Skeletal muscle tissue (tissue), 4 donors: ENCODE results near the gene CDH18. TPM values are rescaled to one million over a fixed set of nuclear protein-coding genes. Genes with fewer than 3 reads are reported as not detected.

ENCODE experiments used
- H3K27ac ChIP-seq: one replicate; pipeline ENCODE4 v1.7.0; 2013; ENCODE audit warnings: mild to moderate bottlenecking, low read depth, low read length, inconsistent platforms
- H3K27me3 ChIP-seq, 3 donors: one replicate each; pipeline ENCODE4 v1.7.0; 2013; ENCODE audit warnings: low read length in 3 of 3; ENCODE audit not compliant: control insufficient read depth in 3 of 3, insufficient read depth in 3 of 3
- H3K36me3 ChIP-seq, 3 donors: one replicate each; pipeline ENCODE4 v1.7.0; 2013; ENCODE audit warnings: low read length in 3 of 3; ENCODE audit not compliant: control insufficient read depth in 3 of 3, insufficient read depth in 3 of 3
- H3K4me1 ChIP-seq, 3 donors: one replicate each; pipeline ENCODE4 v1.7.0; 2013; ENCODE audit warnings: low read length in 3 of 3, mild to moderate bottlenecking in 3 of 3; ENCODE audit not compliant: control insufficient read depth in 3 of 3, insufficient read depth in 3 of 3
- H3K4me3 ChIP-seq, 3 donors: one replicate each; pipeline ENCODE4 v1.7.0; 2013; ENCODE audit warnings: low read length in 3 of 3
- H3K9ac ChIP-seq, 3 donors: one replicate each; pipeline ENCODE4 v1.7.0; 2013; ENCODE audit warnings: low read length in 3 of 3, mild to moderate bottlenecking in 3 of 3, moderate library complexity in 2 of 3, low read depth in 1 of 3
- H3K9me3 ChIP-seq, 3 donors: one replicate each; pipeline ENCODE4 v1.7.0; 2013; ENCODE audit warnings: low read length in 3 of 3; ENCODE audit not compliant: control insufficient read depth in 3 of 3
- total RNA-seq: library from RNA; depleted of rRNA; stranded (reverse); fragments of >200 nt; gene quantifications from one replicate; pipeline ENCODE4 v1.2.3, GENCODE V29; 2014
- donor health status: Osteomylitis.

CDH18 gene
- total RNA-seq, 1 donor from 2014 or later: 12.0 TPM

- Histone ChIP-seq H3K36me3 (no peaks in the 10 kb centered on the region), H3K27me3 (no peaks in the 10 kb centered on the region), H3K4me1 (no peaks in the 10 kb centered on the region), H3K9ac (no peak overlapping the region), H3K27ac (no peak overlapping the region), H3K4me3 (no peak overlapping the region), H3K9me3 (no peaks in the 10 kb centered on the region)
These were observed 278.6 kb downstream of the CDH18 start for GRCh38 chr5:19709403-19709802.

- H3K27me3 ChIP-seq: no peaks in the 10 kb centered on the region
- no peak overlapping the region for H3K9ac ChIP-seq
- H3K36me3 ChIP-seq: no peaks in the 10 kb centered on the region
- no peak overlapping the region for H3K27ac ChIP-seq
- no peaks in the 10 kb centered on the region for H3K9me3 ChIP-seq
- H3K4me3 ChIP-seq: no peak overlapping the region
- H3K4me1 ChIP-seq: no peaks in the 10 kb centered on the region
These were observed 281.2 kb downstream of the CDH18 start for GRCh38 chr5:19706776-19707175.

- H3K9ac ChIP-seq: no peak overlapping the region
- no peaks in the 10 kb centered on the region for H3K36me3 ChIP-seq
- H3K9me3 ChIP-seq: no peaks in the 10 kb centered on the region
- no peak overlapping the region for H3K27ac ChIP-seq
- no peak overlapping the region for H3K4me3 ChIP-seq
- H3K4me1 ChIP-seq: no peaks in the 10 kb centered on the region
- no peaks in the 10 kb centered on the region for H3K27me3 ChIP-seq
These were observed 286.3 kb downstream of the CDH18 start for GRCh38 chr5:19701731-19702130.

- Histone ChIP-seq H3K9me3 (peaks cover 0 to 2% (median 0%) of the 10 kb centered on the region in 3 donors), H3K4me1 (no peaks in the 10 kb centered on the region), H3K9ac (no peak overlapping the region), H3K36me3 (no peaks in the 10 kb centered on the region), H3K4me3 (no peak overlapping the region), H3K27ac (no peak overlapping the region), H3K27me3 (no peaks in the 10 kb centered on the region)
These were observed 292.9 kb downstream of the CDH18 start for GRCh38 chr5:19694949-19695611.

- Histone ChIP-seq H3K4me1 (no peaks in the 10 kb centered on the region), H3K36me3 (no peaks in the 10 kb centered on the region), H3K4me3 (no peak overlapping the region), H3K9ac (no peak overlapping the region), H3K27ac (no peak overlapping the region), H3K27me3 (no peaks in the 10 kb centered on the region), H3K9me3 (peaks cover 0 to 7% (median 0%) of the 10 kb centered on the region in 3 donors)
These were observed 297.0 kb downstream of the CDH18 start for GRCh38 chr5:19690978-19691377.

GRCh38 chr5:19685473-19685872 lies 302.5 kb downstream of the CDH18 start:
- Histone ChIP-seq H3K36me3 (no peaks in the 10 kb centered on the region), H3K4me3 (no peak overlapping the region), H3K4me1 (no peaks in the 10 kb centered on the region), H3K9me3 (peaks cover 0 to 6% (median 0%) of the 10 kb centered on the region in 3 donors), H3K27ac (no peak overlapping the region), H3K9ac (no peak overlapping the region), H3K27me3 (no peaks in the 10 kb centered on the region)

- H3K9me3 ChIP-seq: no peaks in the 10 kb centered on the region
- no peaks in the 10 kb centered on the region for H3K4me1 ChIP-seq
- H3K9ac ChIP-seq: no peak overlapping the region
- no peak overlapping the region for H3K27ac ChIP-seq
- H3K4me3 ChIP-seq: no peak overlapping the region
- H3K27me3 ChIP-seq: no peaks in the 10 kb centered on the region
- H3K36me3 ChIP-seq: no peaks in the 10 kb centered on the region
These were observed 311.1 kb downstream of the CDH18 start for GRCh38 chr5:19676895-19677294.

- no peaks in the 10 kb centered on the region for H3K9me3 ChIP-seq
- no peak overlapping the region for H3K9ac ChIP-seq
- no peaks in the 10 kb centered on the region for H3K4me1 ChIP-seq
- H3K36me3 ChIP-seq: no peaks in the 10 kb centered on the region
- H3K27ac ChIP-seq: no peak overlapping the region
- H3K4me3 ChIP-seq: no peak overlapping the region
- no peaks in the 10 kb centered on the region for H3K27me3 ChIP-seq
These were observed 327.3 kb downstream of the CDH18 start for GRCh38 chr5:19660679-19661078.

GRCh38 chr5:19655627-19656026 lies 332.4 kb downstream of the CDH18 start:
- no peak overlapping the region for H3K9ac ChIP-seq
- H3K27ac ChIP-seq: no peak overlapping the region
- H3K4me1 ChIP-seq: no peaks in the 10 kb centered on the region
- peaks cover 0 to 3% (median 0%) of the 10 kb centered on the region in 3 donors for H3K9me3 ChIP-seq
- no peaks in the 10 kb centered on the region for H3K27me3 ChIP-seq
- no peaks in the 10 kb centered on the region for H3K36me3 ChIP-seq
- H3K4me3 ChIP-seq: no peak overlapping the region

- Histone ChIP-seq H3K4me3 (no peak overlapping the region), H3K27ac (no peak overlapping the region), H3K9ac (no peak overlapping the region), H3K36me3 (no peaks in the 10 kb centered on the region), H3K9me3 (no peaks in the 10 kb centered on the region), H3K27me3 (no peaks in the 10 kb centered on the region), H3K4me1 (no peaks in the 10 kb centered on the region)
These were observed 349.5 kb downstream of the CDH18 start for GRCh38 chr5:19638461-19638860.
